Activated CD4-positive, CD25-positive, alpha-beta regulatory T cell treated with anti-CD3 and anti-CD28 coated beads, Interleukin-2, amount 50 U/mL, for 16 hours (primary cell): Measurements from ENCODE around the gene JUND.
A peak's percentile ranks its signal among the peaks of the same experiment; 100 is the strongest.

Source experiments
- DNase-seq: peaks from one replicate; pipeline ENCODE4 v3.0.0-alpha.2; 2020; ENCODE audit warnings: low read depth, low spot score

JUND gene

GRCh38 chr19:18269070-18269723 is 12.2 kb downstream of the JUND start:
- DNase-seq: no peak

GRCh38 chr19:18266771-18267686 is 14.4 kb downstream of the JUND start:
- no peak for DNase-seq

GRCh38 chr19:18265582-18265981 is 15.8 kb downstream of the JUND start:
- DNase-seq: no peak

- no peak for DNase-seq
Observed at GRCh38 chr19:18264971-18265540, 16.4 kb downstream of the JUND start.

- no peak for DNase-seq
Observed at GRCh38 chr19:18264137-18264854, 17.1 kb downstream of the JUND start.

GRCh38 chr19:18263324-18264136 is 17.9 kb downstream of the JUND start:
- no peak for DNase-seq

GRCh38 chr19:18262917-18263316 is 18.5 kb downstream of the JUND start:
- no peak for DNase-seq

- DNase-seq: no peak
Observed at GRCh38 chr19:18262144-18262543, 19.3 kb downstream of the JUND start.

- no peak for DNase-seq
Observed at GRCh38 chr19:18261474-18261873, 19.9 kb downstream of the JUND start.

- no peak for DNase-seq
Observed at GRCh38 chr19:18259893-18260292, 21.5 kb downstream of the JUND start.

- no peak for DNase-seq
Observed at GRCh38 chr19:18257503-18258470, 23.6 kb downstream of the JUND start.

GRCh38 chr19:18254546-18255503 is 26.6 kb downstream of the JUND start:
- no peak for DNase-seq

- DNase-seq: no peak
Observed at GRCh38 chr19:18253716-18254115, 27.7 kb downstream of the JUND start.

GRCh38 chr19:18253130-18253529 is 28.3 kb downstream of the JUND start:
- no peak for DNase-seq

GRCh38 chr19:18252370-18252717 is 29.1 kb downstream of the JUND start:
- no peak for DNase-seq

- peak; percentile 71 for DNase-seq
Observed at GRCh38 chr19:18251587-18252369, 29.6 kb downstream of the JUND start.

- no peak for DNase-seq
Observed at GRCh38 chr19:18249834-18250233, 31.6 kb downstream of the JUND start.

GRCh38 chr19:18245297-18245696 is 36.1 kb downstream of the JUND start:
- DNase-seq: no peak
